ENCODE data around the gene OPTC.

OPTC gene

GRCh38 chr1:203491664-203492063, 2.3 kb upstream of the OPTC start:
- intact Hi-C loops (cut with DNase I; ENCODE audit: low total_unique reads), result no loop called here
- TF ChIP-seq CTCF (IDR thresholded peaks at IDR 0.05), result no peak

DNA sequence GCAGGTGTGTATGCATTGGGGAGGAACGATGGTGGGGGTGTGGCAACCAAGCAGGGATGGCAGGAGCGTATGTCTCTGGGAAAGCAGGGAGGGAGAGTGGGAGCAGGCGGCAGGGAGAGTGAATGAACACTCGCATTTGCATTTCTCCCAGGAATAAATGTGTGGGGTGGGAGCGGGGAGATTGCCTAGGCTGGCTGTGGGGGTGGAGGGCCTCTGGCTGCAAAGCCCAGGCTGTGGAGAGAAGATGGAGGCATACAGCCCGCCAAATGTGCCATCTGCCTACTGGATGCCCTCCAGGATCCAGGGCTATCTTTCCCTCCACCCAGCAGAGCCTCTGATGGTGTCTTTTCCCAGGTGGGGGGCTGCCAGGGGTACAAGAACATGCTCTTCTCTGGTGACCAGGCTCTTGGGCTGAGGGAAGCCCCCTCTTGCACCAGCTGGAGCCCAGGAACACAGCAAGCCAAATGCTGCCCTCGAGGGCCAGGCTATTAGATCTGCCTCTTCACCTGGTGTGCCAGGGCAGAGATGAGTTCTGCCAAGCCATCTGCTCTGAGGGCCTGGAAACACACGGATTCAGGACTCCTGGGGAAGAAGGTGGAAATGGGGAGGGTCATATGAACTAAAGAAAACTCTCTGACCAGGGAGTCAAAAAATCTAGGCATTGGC, 1.7 kb upstream of the OPTC start:
- no peaks in the 10 kb centered on the region for H3K9me3 ChIP-seq
- no peak overlapping the region for H3K4me3 ChIP-seq
- H3K36me3 ChIP-seq, result peaks cover 18 to 26% (median 23%) of the 10 kb centered on the region in 3 donors
- TF ChIP-seq CTCF (IDR thresholded peaks at IDR 0.05), result no peak
- intact Hi-C loops (cut with DNase I; ENCODE audit: low total_unique reads), result no loop called here
- H3K27ac ChIP-seq, result no peak overlapping the region
- H3K4me1 ChIP-seq, result peaks cover 0 to 12% (median 10%) of the 10 kb centered on the region in 4 donors
- no peaks in the 10 kb centered on the region for H3K27me3 ChIP-seq
- DNase-seq, result no peak

More at GRCh38 chr1:203491664-203492063, 2.3 kb upstream of the OPTC start:
- no peaks in the 10 kb centered on the region for H3K27me3 ChIP-seq
- peaks cover 23 to 32% (median 29%) of the 10 kb centered on the region in 3 donors for H3K36me3 ChIP-seq
- no peak overlapping the region for H3K4me3 ChIP-seq
- H3K9me3 ChIP-seq, result no peaks in the 10 kb centered on the region
- H3K4me1 ChIP-seq, result peaks cover 0 to 17% (median 15%) of the 10 kb centered on the region in 4 donors
- DNase-seq, result no peak
- no peak overlapping the region for H3K27ac ChIP-seq

DNA sequence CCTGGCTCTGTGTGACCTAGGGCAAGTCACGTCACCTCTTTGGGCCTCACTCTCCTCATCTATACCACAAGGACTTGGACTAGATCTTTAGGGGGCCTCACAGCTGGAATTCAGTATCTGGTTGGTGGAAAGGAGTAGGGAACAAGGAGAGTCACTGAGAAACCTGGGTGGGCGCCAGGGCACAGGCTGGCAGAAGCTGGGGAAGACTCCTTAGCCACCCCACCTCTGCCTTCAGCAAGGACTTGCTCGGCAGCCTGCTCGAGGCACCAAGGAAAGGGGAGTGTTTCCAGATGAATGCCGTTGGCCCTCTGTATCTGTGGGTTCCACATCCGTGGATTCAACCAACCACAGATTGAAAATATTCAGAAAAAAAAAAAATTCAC, 1.2 kb upstream of the OPTC start:
- no peak overlapping the region for H3K27ac ChIP-seq
- no peak for TF ChIP-seq CTCF (IDR thresholded peaks at IDR 0.05)
- intact Hi-C loops (cut with DNase I; ENCODE audit: low total_unique reads), result no loop called here
- no peak for DNase-seq
- no peaks in the 10 kb centered on the region for H3K9me3 ChIP-seq
- no peak overlapping the region for H3K4me3 ChIP-seq
- no peaks in the 10 kb centered on the region for H3K27me3 ChIP-seq
- H3K4me1 ChIP-seq, result peaks cover 0 to 6% (median 4%) of the 10 kb centered on the region in 4 donors
- H3K36me3 ChIP-seq, result peaks cover 13 to 21% (median 18%) of the 10 kb centered on the region in 3 donors

DNA sequence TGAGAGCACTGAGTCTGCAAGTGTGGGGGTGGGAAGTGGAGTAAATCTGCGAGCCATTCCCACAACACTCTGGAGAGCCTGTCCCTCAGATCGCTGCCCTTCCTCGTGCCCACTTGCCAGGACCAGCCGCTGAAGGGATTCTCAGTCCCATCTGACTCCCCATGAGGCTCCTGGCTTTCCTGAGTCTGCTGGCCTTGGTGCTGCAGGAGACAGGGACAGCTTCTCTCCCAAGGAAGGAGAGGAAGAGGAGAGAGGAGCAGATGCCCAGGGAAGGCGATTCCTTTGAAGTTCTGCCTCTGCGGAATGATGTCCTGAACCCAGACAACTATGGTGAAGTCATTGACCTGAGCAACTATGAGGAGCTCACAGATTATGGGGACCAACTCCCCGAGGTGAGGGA, 1.9 kb downstream of the OPTC start:
- no peaks in the 10 kb centered on the region for H3K27me3 ChIP-seq
- H3K36me3 ChIP-seq, result no peaks in the 10 kb centered on the region
- intact Hi-C loops (cut with DNase I; ENCODE audit: low total_unique reads), result no loop called here
- no peak overlapping the region for H3K27ac ChIP-seq
- no peak for DNase-seq
- H3K4me1 ChIP-seq, result no peaks in the 10 kb centered on the region
- no peaks in the 10 kb centered on the region for H3K9me3 ChIP-seq
- no peak overlapping the region for H3K4me3 ChIP-seq
- TF ChIP-seq CTCF (IDR thresholded peaks at IDR 0.05), result no peak

DNA sequence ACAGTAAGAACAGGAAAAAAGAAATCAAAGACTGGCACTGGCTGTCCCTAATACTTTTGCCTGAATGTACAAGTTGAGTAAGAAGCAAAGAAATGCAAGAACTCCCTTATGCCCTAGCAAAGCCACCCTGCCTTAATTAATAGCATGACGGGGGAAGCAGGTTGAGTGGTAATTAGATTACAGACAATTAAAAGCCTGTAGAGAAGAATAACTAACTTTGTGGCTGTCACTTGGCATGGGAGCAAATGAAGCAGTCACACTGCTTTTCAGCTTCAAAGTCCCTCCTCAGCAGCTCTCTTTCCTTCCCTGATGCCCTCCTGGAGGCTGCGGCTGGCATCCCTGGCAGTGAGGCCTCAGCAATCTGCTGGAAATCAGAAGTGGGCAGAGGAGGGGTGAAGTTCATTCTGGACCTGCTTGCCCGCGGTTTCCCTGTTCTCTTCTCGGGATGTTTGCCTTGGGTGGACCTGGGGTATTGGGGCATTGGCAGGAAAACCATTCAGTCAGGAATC, 3.4 kb downstream of the OPTC start:
- no peaks in the 10 kb centered on the region for H3K27me3 ChIP-seq
- no peak overlapping the region for H3K27ac ChIP-seq
- no peak for DNase-seq
- TF ChIP-seq CTCF (IDR thresholded peaks at IDR 0.05), result no peak
- intact Hi-C loops (cut with DNase I; ENCODE audit: low total_unique reads), result no loop called here
- no peak overlapping the region for H3K4me3 ChIP-seq
- no peaks in the 10 kb centered on the region for H3K9me3 ChIP-seq
- H3K36me3 ChIP-seq, result no peaks in the 10 kb centered on the region
- peaks cover 0 to 8% (median 0%) of the 10 kb centered on the region in 4 donors for H3K4me1 ChIP-seq

Measured in tibial artery (tissue), 4 donors.